CD4-positive, alpha-beta T cell treated with Interleukin-2 at 100 ng/mL for 4 hours (primary cell): ENCODE measurements around the gene GALNT3.

Experiments used
- DNase-seq: peaks from one replicate; pipeline ENCODE4 v3.0.0-alpha.2; 2020; ENCODE audit warnings: low spot score

Gene GALNT3

GRCh38 chr2:165793779-165794535, at the start of gene GALNT3:
Gene GALNT3, minus strand, starts transcription at chr2:165794247. Its CDS starts 23,547 bp downstream, at chr2:165770700.
- DNase-seq: peak; percentile 38

DNA sequence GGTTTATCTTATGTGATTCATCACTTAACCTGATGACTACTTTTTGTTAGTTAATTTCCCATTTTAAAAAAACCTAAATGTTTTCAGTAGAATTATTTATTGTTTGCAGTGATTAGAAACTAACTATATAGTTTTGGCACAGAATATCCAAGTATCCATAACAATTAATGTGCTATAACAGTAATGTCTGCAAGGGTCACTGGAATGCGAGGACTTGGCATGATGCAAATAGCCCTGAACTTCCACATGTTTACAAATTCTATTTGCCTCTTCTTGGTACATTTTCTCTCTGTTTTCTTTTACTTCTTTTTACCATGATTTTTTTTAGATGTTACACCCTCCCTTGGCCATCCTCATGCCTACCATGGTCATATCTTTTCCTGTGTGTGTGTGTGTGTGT, 49.3 kb upstream of the GALNT3 start:
- DNase-seq: no peak

DNA sequence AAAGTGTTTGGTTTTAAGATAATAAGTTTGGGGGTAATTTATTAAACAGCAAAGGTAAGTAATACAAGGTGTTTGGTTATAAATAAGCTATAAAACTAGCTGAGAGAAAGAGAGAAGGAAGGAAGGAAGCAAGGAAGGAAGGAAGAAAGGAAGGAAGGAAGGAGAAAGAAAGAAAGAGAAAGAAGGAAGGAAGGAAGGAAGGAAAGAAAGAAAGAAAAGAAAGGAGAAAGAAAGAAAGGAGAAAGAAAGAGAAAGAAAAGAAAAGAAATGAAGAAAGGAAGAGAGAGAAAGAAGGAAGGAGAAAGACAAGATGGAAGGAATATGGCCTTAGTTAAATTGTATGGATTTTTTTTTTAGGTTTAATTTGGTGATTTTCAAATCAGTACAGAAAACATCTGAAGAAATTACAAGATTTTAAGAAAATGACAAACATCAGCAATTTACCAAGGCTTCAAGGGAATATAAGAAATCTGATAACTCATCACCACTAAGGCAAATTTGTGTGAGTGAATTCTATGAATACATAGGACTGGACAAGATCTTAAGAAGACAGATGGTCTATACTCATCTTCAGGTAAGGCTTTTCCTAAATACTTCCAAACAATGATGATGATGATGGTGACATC, 46.4 kb upstream of the GALNT3 start:
- no peak for DNase-seq

- no peak for DNase-seq
These were observed 45.6 kb upstream of the GALNT3 start for GRCh38 chr2:165839610-165840009.

DNA sequence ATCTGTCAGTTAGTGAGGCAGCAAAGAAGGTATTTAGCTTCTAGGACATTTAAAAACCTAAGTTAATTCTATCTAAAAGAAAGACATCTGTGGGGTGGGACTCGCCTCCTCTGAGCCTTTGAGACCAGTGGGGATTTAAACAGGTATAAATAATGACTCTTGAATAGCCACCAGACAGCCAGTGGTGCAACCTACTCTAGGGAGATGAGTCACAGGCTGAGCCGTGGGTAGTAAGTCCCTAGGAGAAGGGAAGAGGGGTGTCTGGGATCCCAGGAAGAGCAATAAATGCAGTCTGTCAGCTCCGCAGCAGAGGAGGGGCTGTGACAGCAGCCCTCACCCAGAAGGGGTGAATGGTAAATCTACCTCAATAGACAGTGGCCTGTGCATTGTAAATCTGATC, 43.1 kb upstream of the GALNT3 start:
- DNase-seq: no peak

DNA sequence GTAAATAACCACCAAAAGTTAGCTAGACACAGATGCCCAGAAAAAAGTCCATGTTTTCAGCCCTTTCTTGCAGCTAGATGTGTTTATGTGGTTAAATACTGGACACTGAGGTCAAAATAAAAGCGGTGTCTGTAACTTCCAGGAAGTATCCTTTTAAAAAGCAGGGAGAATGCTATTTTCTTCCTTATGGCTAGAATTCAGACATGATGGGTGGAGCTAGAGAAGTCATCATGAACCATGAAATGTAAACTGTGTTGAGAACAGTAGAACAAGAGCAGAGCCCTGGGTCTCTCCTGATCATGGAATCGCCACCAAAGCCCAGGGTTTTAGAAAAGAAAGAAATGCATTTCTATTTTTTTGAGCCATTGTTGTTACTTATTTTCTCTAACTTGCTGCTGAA, 41.3 kb upstream of the GALNT3 start:
- DNase-seq: no peak

GRCh38 chr2:165833156-165833555, 39.1 kb upstream of the GALNT3 start:
- DNase-seq: no peak

- no peak for DNase-seq
These were observed 33.9 kb upstream of the GALNT3 start for GRCh38 chr2:165827921-165828276.

GRCh38 chr2:165827016-165827920, 33.2 kb upstream of the GALNT3 start:
- no peak for DNase-seq

- DNase-seq: no peak
These were observed 31.0 kb upstream of the GALNT3 start for GRCh38 chr2:165825041-165825440.

DNA sequence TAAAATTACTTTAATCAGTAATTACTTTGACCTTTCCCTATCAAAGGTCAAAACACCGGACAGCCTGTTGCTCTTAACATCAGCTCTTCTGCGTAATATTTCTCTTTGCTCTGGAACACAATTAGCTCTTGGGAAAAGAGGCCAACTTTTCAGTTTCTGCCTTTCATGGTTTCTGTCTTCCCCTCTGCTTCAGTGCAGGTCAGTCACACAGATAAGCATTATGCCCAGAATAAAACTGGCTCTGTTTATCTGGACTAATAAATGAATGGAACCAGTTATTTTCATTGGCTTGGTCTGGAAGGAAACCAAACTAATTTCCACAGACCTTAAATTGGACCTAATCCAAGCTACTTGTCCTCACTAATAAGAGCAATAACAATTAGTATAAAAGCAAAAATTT, 26.2 kb upstream of the GALNT3 start:
- no peak for DNase-seq

- DNase-seq: no peak
These were observed 24.9 kb upstream of the GALNT3 start for GRCh38 chr2:165818920-165819319.

DNA sequence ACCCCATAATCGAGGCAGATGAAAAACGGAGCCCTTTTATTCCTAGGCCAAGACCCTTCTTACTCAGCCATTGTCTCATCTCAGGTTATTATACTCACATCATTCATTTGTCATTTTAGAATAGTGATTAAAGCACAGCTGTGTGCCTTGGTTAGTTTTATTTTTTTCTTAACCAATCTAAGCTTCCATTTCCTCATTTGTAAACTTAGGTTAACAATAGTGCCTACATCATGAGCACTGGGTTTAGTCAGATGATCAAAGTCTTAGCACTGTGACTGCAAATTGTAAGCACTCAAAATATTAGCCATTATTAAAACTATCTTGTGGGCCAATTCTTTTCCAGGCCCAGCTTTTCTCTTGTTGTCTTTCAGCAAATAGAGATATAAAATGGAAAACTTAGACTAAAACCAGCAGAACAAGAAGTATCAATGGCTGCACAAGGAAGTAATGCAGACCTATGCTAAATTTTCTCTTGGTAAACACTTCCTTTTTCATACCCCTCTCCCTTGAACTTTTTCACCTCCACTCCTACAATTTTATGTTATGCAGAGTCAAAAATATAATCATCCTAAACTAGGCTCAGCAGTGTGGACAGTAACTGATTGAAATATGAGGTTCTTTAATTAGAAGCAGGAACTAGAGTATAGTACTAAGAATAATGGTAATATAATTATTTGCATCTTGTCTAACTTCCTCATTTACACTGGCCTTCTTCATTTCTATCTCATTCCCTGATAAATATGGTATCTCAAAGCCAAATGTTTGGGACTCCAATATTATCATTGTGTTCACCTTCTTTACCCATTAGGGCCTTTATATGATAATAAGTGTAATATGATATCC, 21.5 kb upstream of the GALNT3 start:
- DNase-seq: no peak

- DNase-seq: no peak
These were observed 20.4 kb upstream of the GALNT3 start for GRCh38 chr2:165814473-165814872.

- DNase-seq: no peak
These were observed 17.7 kb upstream of the GALNT3 start for GRCh38 chr2:165811592-165812370.

- DNase-seq: no peak
These were observed 16.4 kb upstream of the GALNT3 start for GRCh38 chr2:165810418-165810817.

- no peak for DNase-seq
These were observed 10.7 kb upstream of the GALNT3 start for GRCh38 chr2:165804719-165805118.

DNA sequence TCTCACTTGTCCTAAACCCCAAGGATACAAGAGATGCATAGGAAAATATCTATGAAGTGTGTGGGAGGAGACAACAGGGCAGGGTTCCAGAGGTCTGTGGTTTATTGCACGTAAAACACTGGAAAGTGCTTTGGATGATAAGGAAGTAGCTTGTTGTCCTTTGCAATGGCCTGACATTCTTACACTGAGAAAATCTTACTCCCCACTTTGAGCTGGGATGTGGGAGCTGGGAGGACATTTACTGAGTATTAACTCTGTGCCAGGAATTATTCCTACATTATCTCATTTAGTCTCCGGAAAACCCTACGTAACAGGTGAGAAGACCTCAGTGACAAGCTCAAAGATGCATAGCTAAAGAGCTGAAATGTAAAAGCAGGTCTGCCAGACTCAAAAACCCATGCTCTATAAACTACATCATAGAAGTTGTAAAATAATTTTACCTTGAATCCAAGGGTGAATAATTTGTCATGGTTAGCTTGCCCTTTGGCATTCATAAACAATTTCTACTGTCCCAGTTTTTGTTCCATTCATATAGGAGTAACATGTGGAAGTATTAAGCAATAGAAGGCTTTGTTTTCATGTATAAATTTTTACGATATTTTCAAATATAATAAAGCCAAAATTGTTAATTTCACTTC, 9.2 kb upstream of the GALNT3 start:
- DNase-seq: no peak

DNA sequence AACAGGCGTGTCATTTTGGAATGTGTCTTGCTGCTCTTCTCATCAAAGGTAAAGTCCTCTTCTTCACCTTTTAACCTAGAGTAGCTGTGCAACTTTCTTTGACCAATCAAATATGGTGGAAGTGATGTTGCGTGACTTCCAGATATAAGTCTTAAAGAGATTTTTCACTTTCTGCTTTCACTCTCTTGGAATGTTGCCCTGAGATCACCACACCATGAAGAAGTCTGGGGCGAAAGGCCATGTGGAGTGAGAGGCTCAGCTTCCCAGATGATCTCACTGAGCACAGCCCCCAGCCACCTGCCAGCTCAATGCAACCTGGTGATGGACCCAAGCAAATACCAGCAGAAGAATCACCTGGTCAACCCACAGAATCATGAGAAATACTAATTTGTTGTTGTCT, 7.1 kb upstream of the GALNT3 start:
- DNase-seq: no peak

DNA sequence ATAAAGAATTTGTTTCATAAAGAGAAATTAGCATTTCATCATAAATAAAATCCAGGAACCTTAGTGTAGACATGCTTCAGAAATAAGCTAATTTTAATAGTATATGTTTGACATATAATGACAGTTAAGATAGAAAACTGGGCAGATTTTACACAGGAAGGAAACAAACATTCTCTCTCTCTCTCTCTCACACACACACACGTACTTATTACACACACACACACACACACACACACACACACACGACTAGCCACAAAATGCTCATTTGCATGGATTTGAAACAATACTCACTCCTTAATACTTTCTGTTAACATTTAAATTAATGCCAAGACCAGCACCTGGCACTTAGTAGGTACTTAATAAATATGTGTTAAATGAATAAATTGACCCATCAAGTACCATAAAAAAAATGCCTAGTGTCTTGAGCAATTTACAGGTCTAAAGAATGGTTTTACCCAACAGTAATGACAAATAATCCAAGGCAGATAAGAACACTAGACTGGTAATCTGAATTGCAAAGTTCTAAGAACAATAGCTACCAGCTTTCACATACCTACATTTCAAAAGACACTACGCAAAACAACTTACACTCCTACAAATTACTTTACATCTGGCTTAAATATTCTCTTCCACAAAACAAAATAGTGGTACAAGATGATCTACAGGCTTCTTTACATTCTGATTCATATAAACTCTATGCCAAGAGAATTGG, 2.9 kb upstream of the GALNT3 start:
- peak; percentile 15 for DNase-seq
